ENCODE results near the gene PRKCB. TPM values are rescaled to one million over a fixed set of nuclear protein-coding genes. Genes with fewer than 3 reads are reported as not detected.

The PRKCB gene
- total RNA-seq: 78.0 and 79.4 TPM in 2 replicates

- intact Hi-C loops (cut with micrococcal nuclease): loop anchor here (1.0 to 10.0 kb wide), 10 partner anchors 8 to 1419 kb away; partner anchors contain the start of genes PLK1 and ZKSCAN2
These were observed at the start of gene PRKCB for GRCh38 chr16:23835390-23836077. PRKCB (plus strand) TSS chr16:23835983.

- intact Hi-C loops (cut with micrococcal nuclease): no loop called here
These were observed 48.7 kb upstream of the PRKCB start for GRCh38 chr16:23786964-23787561.

GRCh38 chr16:23788685-23789084, 47.1 kb upstream of the PRKCB start:
- intact Hi-C loops (cut with micrococcal nuclease): no loop called here

DNA sequence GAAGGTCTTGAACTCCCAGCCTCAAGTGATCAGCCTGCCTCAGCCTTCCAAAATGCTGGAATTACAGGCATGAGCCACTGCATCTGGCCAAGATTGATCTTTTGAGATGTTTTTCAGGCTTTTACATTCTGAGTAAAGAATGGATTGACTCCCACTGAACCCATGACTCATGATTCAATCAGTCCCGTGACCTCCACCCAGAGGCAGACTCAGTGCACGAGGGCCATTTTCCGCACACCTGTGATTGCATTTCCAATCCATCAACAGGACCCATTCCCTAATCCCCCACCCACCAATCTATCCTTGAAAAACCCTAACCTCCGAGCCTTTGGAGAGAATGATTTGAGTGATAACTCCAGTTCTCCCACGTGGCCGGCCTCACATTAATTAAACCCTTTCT, 40.4 kb upstream of the PRKCB start:
- intact Hi-C loops (cut with micrococcal nuclease): loop anchor here (10.0 kb wide), 1 partner anchor 61 kb away; no protein-coding TSS in a partner anchor

DNA sequence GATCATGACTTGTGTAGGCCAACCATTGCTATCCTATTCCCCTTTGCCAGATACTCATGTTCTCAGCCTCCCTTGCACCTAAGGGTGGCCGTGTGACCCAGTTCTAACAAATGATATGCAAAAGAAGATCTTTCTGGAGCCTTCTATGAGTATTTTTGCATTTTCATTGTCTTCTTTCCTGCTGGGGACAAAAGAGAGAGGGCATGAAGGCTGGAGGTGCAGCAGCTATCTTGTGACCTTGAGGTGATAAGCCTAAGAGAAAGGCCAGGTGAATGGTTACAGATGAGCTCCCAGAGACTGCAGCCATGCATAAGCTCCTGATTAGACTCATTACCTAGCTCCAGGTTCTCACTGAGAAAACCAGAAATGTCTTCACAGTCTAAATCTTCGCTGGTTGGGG, 38.8 kb upstream of the PRKCB start:
- intact Hi-C loops (cut with micrococcal nuclease): loop anchor here (10.0 kb wide), 1 partner anchor 62 kb away; no protein-coding TSS in a partner anchor

- intact Hi-C loops (cut with micrococcal nuclease): loop anchor here (1.0 to 10.0 kb wide), 3 partner anchors 146 to 703 kb away; partner anchors contain the start of gene NDUFAB1
These were observed 34.4 kb upstream of the PRKCB start for GRCh38 chr16:23801378-23801777.

DNA sequence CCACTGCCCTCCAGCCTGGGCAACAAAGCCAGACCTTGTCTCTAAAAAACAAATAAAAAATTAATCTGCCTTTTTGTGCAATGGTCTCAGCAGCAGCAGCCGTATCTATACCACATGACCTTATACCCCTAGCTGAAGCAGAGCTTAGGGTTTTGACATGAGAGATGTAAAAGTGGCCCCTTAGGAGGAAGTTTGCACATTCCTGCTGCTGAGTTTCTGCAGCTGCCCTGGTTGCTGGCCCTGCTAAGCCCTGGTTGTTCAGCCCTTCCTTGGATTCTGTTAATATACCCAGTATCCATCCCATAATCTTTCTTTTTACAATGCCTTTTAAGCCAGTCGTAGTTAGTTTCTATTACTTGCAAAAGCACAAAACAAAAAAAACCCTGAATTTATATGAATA, 33.0 kb upstream of the PRKCB start:
- intact Hi-C loops (cut with micrococcal nuclease): loop anchor here (1.0 to 10.0 kb wide), 8 partner anchors 33 to 451 kb away; partner anchors contain the start of genes NDUFAB1 and PRKCB

DNA sequence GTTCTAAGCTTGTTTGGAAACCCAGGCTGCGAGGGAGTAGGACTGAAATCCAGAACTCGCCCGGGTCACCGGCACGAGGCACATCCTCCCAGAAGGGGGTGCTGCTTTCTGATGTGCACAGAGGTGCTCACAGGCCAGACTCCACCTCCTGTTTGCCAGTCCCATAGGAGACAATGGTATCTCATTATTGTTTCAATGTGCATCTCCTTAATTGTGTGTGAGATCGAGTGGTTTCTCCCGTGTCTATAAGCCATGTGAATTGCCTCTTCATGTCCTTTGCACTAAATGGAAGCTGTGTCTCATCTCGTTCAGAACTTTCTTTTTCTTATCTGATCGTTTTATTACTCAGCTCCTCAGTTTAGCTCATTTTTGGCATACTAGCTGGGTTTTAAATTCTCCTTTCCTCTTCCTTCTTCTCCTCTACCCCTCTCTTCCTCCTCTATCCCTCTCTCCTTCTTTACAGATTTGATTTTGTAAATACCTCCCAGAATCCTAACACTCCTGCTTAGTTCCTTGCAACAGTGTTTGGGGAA, 32.1 kb upstream of the PRKCB start:
- intact Hi-C loops (cut with micrococcal nuclease): loop anchor here (1.0 to 10.0 kb wide), 8 partner anchors 32 to 450 kb away; partner anchors contain the start of genes NDUFAB1 and PRKCB

- intact Hi-C loops (cut with micrococcal nuclease): loop anchor here (10.0 kb wide), 1 partner anchor 212 kb away; the partner anchor contains the start of gene NDUFAB1
These were observed 28.8 kb upstream of the PRKCB start for GRCh38 chr16:23807028-23807427.

- intact Hi-C loops (cut with micrococcal nuclease): no loop called here
These were observed 14.3 kb upstream of the PRKCB start for GRCh38 chr16:23821467-23821866.

DNA sequence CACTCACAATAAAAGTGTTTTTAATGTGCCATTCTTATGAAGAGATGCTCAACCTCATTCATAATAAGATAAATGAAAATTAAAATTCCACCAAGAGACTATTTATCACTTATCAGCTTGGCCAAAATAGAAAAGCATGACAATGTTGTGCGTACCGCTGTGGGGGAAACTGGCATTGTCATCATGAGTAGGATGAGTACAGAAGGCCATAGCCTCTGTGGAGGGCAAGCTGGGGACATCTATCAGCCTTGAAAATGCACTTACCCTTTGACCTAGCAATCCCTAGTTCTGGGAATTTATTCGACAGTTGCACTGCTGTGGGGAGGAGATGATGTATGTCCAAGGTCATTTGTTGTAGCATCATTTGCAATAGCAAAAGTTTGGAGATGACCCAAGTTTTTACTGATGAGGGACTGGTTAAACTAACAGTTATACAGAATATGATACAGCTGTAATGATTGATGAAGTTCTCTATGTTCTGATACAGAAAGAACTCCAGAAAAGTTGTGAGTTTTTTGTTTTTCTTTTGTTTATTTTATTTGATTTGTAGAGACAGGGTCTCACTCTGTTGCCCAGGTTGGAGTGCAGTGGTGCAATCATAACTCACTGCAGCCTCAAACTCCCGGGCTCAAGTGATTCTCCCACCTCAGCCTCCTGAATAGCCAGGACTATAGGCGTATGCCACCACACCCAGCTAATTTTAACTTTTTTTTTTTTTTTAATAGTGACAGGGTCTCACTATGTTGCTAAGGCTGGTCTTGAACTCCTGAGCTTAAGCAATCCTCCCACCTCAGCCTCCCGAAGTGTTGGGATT, 13.7 kb upstream of the PRKCB start:
- intact Hi-C loops (cut with micrococcal nuclease): no loop called here

GRCh38 chr16:23823475-23824384, 12.1 kb upstream of the PRKCB start:
- intact Hi-C loops (cut with micrococcal nuclease): no loop called here

- intact Hi-C loops (cut with micrococcal nuclease): no loop called here
These were observed 10.9 kb upstream of the PRKCB start for GRCh38 chr16:23824909-23825308.

DNA sequence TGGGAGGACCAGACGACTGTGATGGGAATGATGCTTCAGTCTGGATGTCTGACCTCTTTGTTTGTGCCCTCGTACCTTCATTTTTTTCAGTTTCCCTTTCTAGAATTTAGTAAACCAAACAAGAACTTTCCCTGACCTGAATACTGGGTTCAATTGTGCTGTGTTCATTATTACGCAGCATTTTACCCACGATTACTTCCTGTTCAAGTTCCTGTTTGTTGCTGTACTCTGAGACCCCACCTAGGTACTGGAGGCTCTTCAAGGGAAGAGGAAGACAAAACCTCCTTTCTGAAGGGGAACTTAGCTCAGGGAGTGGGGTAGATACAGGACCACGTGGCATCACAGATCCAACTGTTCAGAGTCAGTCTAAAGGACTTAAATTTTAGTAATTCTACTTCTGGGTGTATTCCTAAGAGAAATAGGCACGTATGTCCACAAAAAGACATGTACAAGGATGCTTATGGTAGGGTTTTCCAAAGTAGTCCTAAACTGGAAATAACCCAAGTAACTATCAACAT, 9.2 kb upstream of the PRKCB start:
- intact Hi-C loops (cut with micrococcal nuclease): loop anchor here (1.0 to 2.0 kb wide), 6 partner anchors 9 to 184 kb away; partner anchors contain the start of gene PRKCB

- intact Hi-C loops (cut with micrococcal nuclease): loop anchor here (1.0 to 2.0 kb wide), 5 partner anchors 8 to 183 kb away; partner anchors contain the start of gene PRKCB
These were observed 8.7 kb upstream of the PRKCB start for GRCh38 chr16:23827057-23827456.

- intact Hi-C loops (cut with micrococcal nuclease): no loop called here
These were observed 6.3 kb upstream of the PRKCB start for GRCh38 chr16:23829454-23829853.

- intact Hi-C loops (cut with micrococcal nuclease): loop anchor here (10.0 kb wide), 3 partner anchors 325 to 1425 kb away; partner anchors contain the start of gene ZKSCAN2
These were observed 5.5 kb upstream of the PRKCB start for GRCh38 chr16:23830276-23830675.

DNA sequence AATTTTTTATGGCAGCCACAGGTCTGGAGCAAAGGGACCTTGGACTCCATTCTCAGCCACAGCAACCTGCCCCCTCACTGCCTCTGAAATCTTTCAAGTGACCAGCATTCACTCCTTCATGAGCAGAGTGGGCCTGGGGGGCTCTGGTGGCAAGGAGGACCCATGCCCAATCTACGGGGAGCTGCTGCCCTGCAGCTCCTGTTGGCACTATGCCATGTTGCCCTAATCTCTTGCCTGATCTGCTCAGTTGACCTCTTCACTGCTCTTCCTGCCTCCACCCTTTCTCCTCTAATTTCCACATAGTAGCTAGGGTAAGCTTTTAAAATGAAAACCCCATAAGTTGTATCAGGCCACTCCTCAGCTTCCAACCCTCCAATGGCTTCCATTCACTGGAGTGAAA, 2.9 kb upstream of the PRKCB start:
- intact Hi-C loops (cut with micrococcal nuclease): loop anchor here (10.0 kb wide), 3 partner anchors 328 to 1422 kb away; partner anchors contain the start of gene ZKSCAN2

DNA sequence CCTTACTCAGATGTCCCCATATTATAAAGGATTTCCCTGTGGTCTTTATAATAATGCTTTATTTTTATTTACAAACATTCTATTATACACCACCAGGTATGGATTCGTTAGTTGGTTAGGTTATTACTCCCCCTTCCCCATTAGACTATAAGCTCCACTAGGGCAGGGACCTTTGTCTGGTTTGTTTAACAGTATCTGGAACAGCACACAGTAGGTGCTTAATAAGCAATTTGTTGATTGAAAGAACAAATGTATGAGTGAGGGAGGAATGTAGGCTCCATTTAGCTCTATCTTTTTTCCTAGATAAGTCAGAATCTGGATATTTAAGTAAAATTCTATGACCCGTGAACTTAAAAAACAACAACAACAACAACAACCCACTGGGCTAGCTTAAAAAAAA, 2.3 kb upstream of the PRKCB start:
- intact Hi-C loops (cut with micrococcal nuclease): loop anchor here (10.0 kb wide), 3 partner anchors 329 to 1421 kb away; partner anchors contain the start of gene ZKSCAN2
